Measurements from ENCODE around the gene IRF1.
A peak's percentile ranks its signal among the peaks of the same experiment; 100 is the strongest.
"Not testable (repeated sequence)": the region's sequence is repeated elsewhere in the genome, so short reads cannot be mapped to it uniquely, and the experiment has no call there.

The IRF1 gene

GRCh38 chr5:132490484-132491367 is at the start of gene IRF1:
Gene IRF1 (minus strand): TSS chr5:132490773. CDS start chr5:132489478, 1,295 bp downstream.
- DNase-seq, result peak; percentile 96

GRCh38 chr5:132540149-132540548 is 49.6 kb upstream of the IRF1 start:
- DNase-seq, result no peak

GRCh38 chr5:132539716-132540115 is 49.1 kb upstream of the IRF1 start:
- DNase-seq, result no peak

GRCh38 chr5:132530946-132531345 is 40.4 kb upstream of the IRF1 start:
- no peak for DNase-seq

GRCh38 chr5:132528866-132529634 is 38.5 kb upstream of the IRF1 start:
- no peak for DNase-seq

- DNase-seq, result no peak
Observed at GRCh38 chr5:132528021-132528420, 37.4 kb upstream of the IRF1 start.

GRCh38 chr5:132526974-132527564 is 36.5 kb upstream of the IRF1 start:
- no peak for DNase-seq

- DNase-seq, result peak; percentile 1
Observed at GRCh38 chr5:132526290-132526973, 35.9 kb upstream of the IRF1 start.

GRCh38 chr5:132525299-132525724 is 34.7 kb upstream of the IRF1 start:
- no peak for DNase-seq

- DNase-seq, result not testable (repeated sequence)
Observed at GRCh38 chr5:132524877-132525276, 34.3 kb upstream of the IRF1 start.

GRCh38 chr5:132522067-132522466 is 31.5 kb upstream of the IRF1 start:
- DNase-seq, result not testable (repeated sequence)

- DNase-seq, result not testable (repeated sequence)
Observed at GRCh38 chr5:132513618-132514336, 23.2 kb upstream of the IRF1 start.

GRCh38 chr5:132510076-132510475 is 19.5 kb upstream of the IRF1 start:
- no peak for DNase-seq

GRCh38 chr5:132506094-132506692 is 15.6 kb upstream of the IRF1 start:
- no peak for DNase-seq

GRCh38 chr5:132505641-132506040 is 15.1 kb upstream of the IRF1 start:
- DNase-seq, result no peak

- no peak for DNase-seq
Observed at GRCh38 chr5:132504746-132505145, 14.2 kb upstream of the IRF1 start.

- no peak for DNase-seq
Observed at GRCh38 chr5:132503244-132503643, 12.7 kb upstream of the IRF1 start.

GRCh38 chr5:132501961-132502931 is 11.7 kb upstream of the IRF1 start:
- DNase-seq, result no peak

GRCh38 chr5:132501629-132501956 is 11.0 kb upstream of the IRF1 start:
- no peak for DNase-seq

- peak; percentile 50 for DNase-seq
Observed at GRCh38 chr5:132500931-132501628, 10.5 kb upstream of the IRF1 start.

All from activated effector memory CD4-positive, alpha-beta T cell treated with Interleukin-2 at 50 U/mL for 16 hours (primary cell).